SK-N-SH treated with all-trans-retinoic acid at 6 μM for 48 hours (cell line): ENCODE results near the gene GTPBP3.

Experiments used
- ATAC-seq: fragments of 200-7000 bp; cut with Tn5 transposase; 3 replicates; pipeline ENCODE4 v1.9.1; 2020; ENCODE audit warnings: mild to moderate bottlenecking, moderate library complexity
- ARNTL ChIP-seq: fragments of 450-650 bp; formaldehyde crosslinking; IDR thresholded peaks from 2 replicates; pipeline ENCODE4 v1.5.0; 2020; ENCODE audit warnings: low read depth, mild to moderate bottlenecking, moderate library complexity, borderline replicate concordance
- BACH2 ChIP-seq: fragments of 250-450 bp; sonication (Bioruptor Pico); IDR thresholded peaks from 2 replicates; pipeline ENCODE4 v1.9.0; 2021; ENCODE audit warnings: mild to moderate bottlenecking, borderline replicate concordance
- CSDC2 ChIP-seq: fragments of 250-450 bp; sonication (Bioruptor Pico); IDR thresholded peaks from 2 replicates; pipeline ENCODE4 v1.5.0; 2020; ENCODE audit warnings: mild to moderate bottlenecking, moderate library complexity
- GLIS3 ChIP-seq: fragments of 250-450 bp; sonication (Bioruptor Pico); IDR thresholded peaks from 2 replicates; pipeline ENCODE4 v1.5.0; 2020; ENCODE audit warnings: mild to moderate bottlenecking, moderate library complexity
- OSR1 ChIP-seq: fragments of 250-450 bp; sonication (Bioruptor Pico); IDR thresholded peaks from 2 replicates; pipeline ENCODE4 v1.8.0; 2022; ENCODE audit warnings: moderate library complexity, mild to moderate bottlenecking, inconsistent platforms
- PPARA ChIP-seq: fragments of 250-450 bp; sonication (Bioruptor Pico); IDR thresholded peaks from 2 replicates; pipeline ENCODE4 v1.5.0; 2020; ENCODE audit warnings: mild to moderate bottlenecking, borderline replicate concordance
- RARB ChIP-seq: fragments of 250-450 bp; sonication (Bioruptor Pico); IDR thresholded peaks from 2 replicates; pipeline ENCODE4 v1.8.0; 2021; ENCODE audit warnings: mild to moderate bottlenecking, moderate library complexity
- SNAI2 ChIP-seq: fragments of 250-450 bp; sonication (Bioruptor Pico); IDR thresholded peaks from 2 replicates; pipeline ENCODE4 v1.5.0; 2020; ENCODE audit warnings: mild to moderate bottlenecking, moderate library complexity
- TCF4 ChIP-seq: fragments of 250-450 bp; sonication (Bioruptor Pico); IDR thresholded peaks from 2 replicates; pipeline ENCODE4 v1.8.0; 2021; ENCODE audit warnings: mild to moderate bottlenecking, moderate library complexity, borderline replicate concordance
- TOX ChIP-seq: fragments of 250-450 bp; sonication (Bioruptor Pico); IDR thresholded peaks from 2 replicates; pipeline ENCODE4 v1.8.0; 2021; ENCODE audit warnings: mild to moderate bottlenecking, moderate library complexity, borderline replicate concordance
- ZC3H10 ChIP-seq: fragments of 250-450 bp; sonication (Bioruptor Pico); IDR thresholded peaks from 2 replicates; pipeline ENCODE4 v1.5.1; 2021; ENCODE audit warnings: mild to moderate bottlenecking, moderate library complexity
- ZFP3 ChIP-seq: fragments of 250-450 bp; sonication (Bioruptor Pico); IDR thresholded peaks from 2 replicates; pipeline ENCODE4 v1.5.0; 2020; ENCODE audit warnings: mild to moderate bottlenecking, moderate library complexity
- ZFP30 ChIP-seq: fragments of 450-650 bp; formaldehyde crosslinking; IDR thresholded peaks from 2 replicates; pipeline ENCODE4 v1.5.0; 2022; ENCODE audit warnings: mild to moderate bottlenecking, moderate library complexity
- ZNF565 ChIP-seq: fragments of 450-650 bp; formaldehyde crosslinking; conservative IDR thresholded peaks from 2 replicates; pipeline ENCODE4 v1.5.0; 2020; ENCODE audit warnings: low read depth, mild to moderate bottlenecking, moderate library complexity
- ZNF70 ChIP-seq: fragments of 450-650 bp; formaldehyde crosslinking; IDR thresholded peaks from 2 replicates; pipeline ENCODE4 v1.5.0; 2020; ENCODE audit warnings: mild to moderate bottlenecking, moderate library complexity
- ZNF8 ChIP-seq: fragments of 450-650 bp; formaldehyde crosslinking; IDR thresholded peaks from 2 replicates; pipeline ENCODE4 v1.5.0; 2020; ENCODE audit warnings: mild to moderate bottlenecking, moderate library complexity
- TF ChIP-seq, protein P1 (sequence below): fragments of 250-450 bp; sonication (Bioruptor Pico); IDR thresholded peaks from 2 replicates; pipeline ENCODE4 v1.8.0; 2021; ENCODE audit warnings: low read depth, mild to moderate bottlenecking, moderate library complexity, borderline replicate concordance
- TF ChIP-seq, protein P2 (sequence below): fragments of 250-450 bp; sonication (Bioruptor Pico); IDR thresholded peaks from 2 replicates; pipeline ENCODE4 v1.5.0; 2020; ENCODE audit warnings: mild to moderate bottlenecking, moderate library complexity
- TF ChIP-seq, protein P3 (sequence below): fragments of 250-450 bp; sonication (Bioruptor Pico); IDR thresholded peaks from 2 replicates; pipeline ENCODE4 v1.5.1; 2021; ENCODE audit warnings: mild to moderate bottlenecking, moderate library complexity

The GTPBP3 gene

DNA sequence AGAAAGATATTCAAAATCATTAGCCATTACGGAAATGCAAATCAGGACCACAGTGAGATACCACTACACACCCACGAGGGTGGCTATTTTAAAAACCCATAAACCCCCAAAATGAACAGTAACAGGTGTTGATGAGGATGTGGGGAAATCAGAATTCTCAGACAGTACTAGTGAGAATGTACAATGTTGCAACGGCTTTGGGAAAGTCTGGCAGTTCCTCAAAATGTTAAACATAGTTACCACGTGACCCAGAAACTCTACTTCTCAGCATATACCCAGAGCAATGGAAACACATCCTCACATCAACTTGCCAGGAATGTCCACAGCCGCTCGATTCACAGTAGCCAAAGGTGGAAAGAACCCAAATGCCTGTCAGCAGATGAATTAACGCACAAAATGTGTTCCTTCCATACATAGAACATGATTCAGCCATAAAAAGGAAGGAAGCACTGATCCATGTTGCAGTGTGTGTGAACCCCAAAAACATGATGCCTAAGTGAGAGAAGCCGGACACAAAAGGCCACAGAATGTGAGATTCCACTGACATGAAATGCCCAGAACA lies 32.8 kb downstream of the GTPBP3 start:
- no peak for ATAC-seq

DNA sequence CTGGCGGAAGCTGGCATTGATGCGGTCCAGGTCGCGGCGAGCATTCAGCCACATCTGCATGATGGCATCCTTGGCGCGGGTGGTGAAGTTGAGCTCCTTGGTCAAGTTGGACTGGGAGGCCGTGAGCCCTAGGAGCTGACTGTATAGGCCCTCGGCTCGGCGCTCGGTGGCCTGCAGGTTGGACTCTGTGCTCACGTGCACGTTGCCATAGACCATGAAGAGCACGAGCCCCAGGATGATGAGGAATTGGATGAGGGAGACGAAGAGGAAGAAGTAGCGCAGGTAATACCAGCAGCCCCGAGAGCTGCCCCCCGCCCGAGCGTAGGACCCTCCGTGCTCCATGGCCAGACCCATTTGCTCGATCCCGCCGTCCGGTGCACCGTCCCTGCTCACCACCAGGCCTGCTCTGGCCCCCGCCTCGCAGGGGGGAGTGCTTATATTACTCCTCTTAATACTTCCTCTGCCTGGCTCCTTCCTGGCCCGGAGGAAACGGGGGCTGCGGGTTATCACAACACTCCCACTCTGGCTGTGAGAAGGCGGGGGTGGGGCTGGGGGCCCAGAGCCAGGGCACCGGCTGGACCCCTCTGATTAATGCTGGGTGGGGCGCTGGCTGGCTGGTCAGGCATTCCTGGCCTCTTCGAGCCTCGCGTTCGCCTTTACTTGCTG lies 39.7 kb downstream of the GTPBP3 start, which contains the start of gene PLVAP:
PLVAP (minus strand) TSS at position 408 of the 666 bp plus-strand sequence; CDS start at position 354, 54 bp downstream.
- ATAC-seq, result no peak
- TF ChIP-seq RARB (CRISPR knock-in tag) (no peak), TCF4 (no peak), ZNF8 (CRISPR knock-in tag) (no peak), ZNF70 (CRISPR knock-in tag) (no peak)
- TF ChIP-seq, protein P1, sequence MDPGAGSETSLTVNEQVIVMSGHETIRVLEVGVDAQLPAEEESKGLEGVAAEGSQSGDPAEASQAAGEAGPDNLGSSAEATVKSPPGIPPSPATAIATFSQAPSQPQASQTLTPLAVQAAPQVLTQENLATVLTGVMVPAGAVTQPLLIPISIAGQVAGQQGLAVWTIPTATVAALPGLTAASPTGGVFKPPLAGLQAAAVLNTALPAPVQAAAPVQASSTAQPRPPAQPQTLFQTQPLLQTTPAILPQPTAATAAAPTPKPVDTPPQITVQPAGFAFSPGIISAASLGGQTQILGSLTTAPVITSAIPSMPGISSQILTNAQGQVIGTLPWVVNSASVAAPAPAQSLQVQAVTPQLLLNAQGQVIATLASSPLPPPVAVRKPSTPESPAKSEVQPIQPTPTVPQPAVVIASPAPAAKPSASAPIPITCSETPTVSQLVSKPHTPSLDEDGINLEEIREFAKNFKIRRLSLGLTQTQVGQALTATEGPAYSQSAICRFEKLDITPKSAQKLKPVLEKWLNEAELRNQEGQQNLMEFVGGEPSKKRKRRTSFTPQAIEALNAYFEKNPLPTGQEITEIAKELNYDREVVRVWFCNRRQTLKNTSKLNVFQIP (CRISPR knock-in tag), result no peak

More for the DNA sequence above, 32.8 kb downstream of the GTPBP3 start:
- TF ChIP-seq, protein P2, sequence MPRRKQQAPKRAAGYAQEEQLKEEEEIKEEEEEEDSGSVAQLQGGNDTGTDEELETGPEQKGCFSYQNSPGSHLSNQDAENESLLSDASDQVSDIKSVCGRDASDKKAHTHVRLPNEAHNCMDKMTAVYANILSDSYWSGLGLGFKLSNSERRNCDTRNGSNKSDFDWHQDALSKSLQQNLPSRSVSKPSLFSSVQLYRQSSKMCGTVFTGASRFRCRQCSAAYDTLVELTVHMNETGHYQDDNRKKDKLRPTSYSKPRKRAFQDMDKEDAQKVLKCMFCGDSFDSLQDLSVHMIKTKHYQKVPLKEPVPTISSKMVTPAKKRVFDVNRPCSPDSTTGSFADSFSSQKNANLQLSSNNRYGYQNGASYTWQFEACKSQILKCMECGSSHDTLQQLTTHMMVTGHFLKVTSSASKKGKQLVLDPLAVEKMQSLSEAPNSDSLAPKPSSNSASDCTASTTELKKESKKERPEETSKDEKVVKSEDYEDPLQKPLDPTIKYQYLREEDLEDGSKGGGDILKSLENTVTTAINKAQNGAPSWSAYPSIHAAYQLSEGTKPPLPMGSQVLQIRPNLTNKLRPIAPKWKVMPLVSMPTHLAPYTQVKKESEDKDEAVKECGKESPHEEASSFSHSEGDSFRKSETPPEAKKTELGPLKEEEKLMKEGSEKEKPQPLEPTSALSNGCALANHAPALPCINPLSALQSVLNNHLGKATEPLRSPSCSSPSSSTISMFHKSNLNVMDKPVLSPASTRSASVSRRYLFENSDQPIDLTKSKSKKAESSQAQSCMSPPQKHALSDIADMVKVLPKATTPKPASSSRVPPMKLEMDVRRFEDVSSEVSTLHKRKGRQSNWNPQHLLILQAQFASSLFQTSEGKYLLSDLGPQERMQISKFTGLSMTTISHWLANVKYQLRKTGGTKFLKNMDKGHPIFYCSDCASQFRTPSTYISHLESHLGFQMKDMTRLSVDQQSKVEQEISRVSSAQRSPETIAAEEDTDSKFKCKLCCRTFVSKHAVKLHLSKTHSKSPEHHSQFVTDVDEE (CRISPR knock-in tag), result no peak
- TF ChIP-seq, protein P3, sequence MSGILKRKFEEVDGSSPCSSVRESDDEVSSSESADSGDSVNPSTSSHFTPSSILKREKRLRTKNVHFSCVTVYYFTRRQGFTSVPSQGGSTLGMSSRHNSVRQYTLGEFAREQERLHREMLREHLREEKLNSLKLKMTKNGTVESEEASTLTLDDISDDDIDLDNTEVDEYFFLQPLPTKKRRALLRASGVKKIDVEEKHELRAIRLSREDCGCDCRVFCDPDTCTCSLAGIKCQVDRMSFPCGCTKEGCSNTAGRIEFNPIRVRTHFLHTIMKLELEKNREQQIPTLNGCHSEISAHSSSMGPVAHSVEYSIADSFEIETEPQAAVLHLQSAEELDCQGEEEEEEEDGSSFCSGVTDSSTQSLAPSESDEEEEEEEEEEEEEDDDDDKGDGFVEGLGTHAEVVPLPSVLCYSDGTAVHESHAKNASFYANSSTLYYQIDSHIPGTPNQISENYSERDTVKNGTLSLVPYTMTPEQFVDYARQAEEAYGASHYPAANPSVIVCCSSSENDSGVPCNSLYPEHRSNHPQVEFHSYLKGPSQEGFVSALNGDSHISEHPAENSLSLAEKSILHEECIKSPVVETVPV (CRISPR knock-in tag), result no peak
- TF ChIP-seq CSDC2 (CRISPR knock-in tag) (no peak), SNAI2 (CRISPR knock-in tag) (no peak), TOX (CRISPR knock-in tag) (no peak)
- TF ChIP-seq, all 23 proteins: peak for 0

DNA sequence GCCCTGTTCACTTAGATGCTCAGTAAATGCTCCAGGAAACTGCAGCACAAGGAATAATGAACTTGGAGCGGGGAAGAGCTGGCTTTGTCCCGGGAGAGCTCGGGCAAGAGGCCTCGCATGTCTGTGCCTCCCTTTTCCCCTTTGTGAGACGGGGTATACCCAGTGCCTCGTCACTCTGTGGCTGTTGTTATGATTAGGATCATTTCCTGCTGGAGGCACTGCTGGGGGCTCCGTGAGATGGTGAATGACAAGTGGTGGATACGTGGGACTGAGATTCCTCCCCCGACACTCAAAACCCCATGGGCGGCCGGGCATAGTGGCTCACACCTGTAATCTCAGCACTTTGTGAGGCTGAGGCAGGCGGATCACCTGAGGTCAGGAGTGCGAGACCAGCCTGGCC lies 40.9 kb downstream of the GTPBP3 start:
- ATAC-seq, result no peak; the same call in 2 of the 3 replicates
- TF ChIP-seq TCF4 (no peak), BACH2 (CRISPR knock-in tag) (no peak), OSR1 (CRISPR knock-in tag) (no peak), TOX (CRISPR knock-in tag) (no peak), ARNTL (CRISPR knock-in tag) (no peak), ZC3H10 (CRISPR knock-in tag) (no peak), ZFP30 (CRISPR knock-in tag) (no peak), GLIS3 (CRISPR knock-in tag) (no peak), PPARA (CRISPR knock-in tag) (no peak), ZNF8 (CRISPR knock-in tag) (no peak), CSDC2 (CRISPR knock-in tag) (no peak), ZFP3 (CRISPR knock-in tag) (no peak), ZNF565 (no peak)
- TF ChIP-seq, protein P1 (CRISPR knock-in tag), result no peak
- TF ChIP-seq, protein P3 (CRISPR knock-in tag), result no peak
- TF ChIP-seq, all 23 proteins: peak for 0
